Neural crest cell (in vitro differentiated cells): ENCODE results near the gene EOLA1. TPM values are rescaled to one million over a fixed set of nuclear protein-coding genes. Genes with fewer than 3 reads are reported as not detected.
"Not testable (repeated sequence)": the region's sequence is repeated elsewhere in the genome, so short reads cannot be mapped to it uniquely, and the experiment has no call there.

Experiments
- DNase-seq: peaks from one replicate; pipeline ENCODE4 v3.0.0; 2021; ENCODE audit warnings: low read depth, mixed read lengths, low spot score
- H3K27ac Mint-ChIP-seq: one replicate; pipeline ENCODE4 v1.8.0; 2021; ENCODE audit warnings: mild to moderate bottlenecking, mixed read lengths; ENCODE audit not compliant: unreplicated experiment
- H3K27me3 Mint-ChIP-seq: 2 replicates; pipeline ENCODE4 v1.8.0; 2021; ENCODE audit warnings: low read depth, mild to moderate bottlenecking, mixed read lengths
- H3K36me3 Mint-ChIP-seq: 2 replicates; pipeline ENCODE4 v1.8.0; 2021; ENCODE audit warnings: low read depth, mild to moderate bottlenecking, mixed read lengths
- H3K4me1 Mint-ChIP-seq: 2 replicates; pipeline ENCODE4 v1.8.0; 2021; ENCODE audit warnings: mixed read lengths
- H3K4me3 Mint-ChIP-seq: one replicate; pipeline ENCODE4 v1.8.0; 2021; ENCODE audit warnings: mild to moderate bottlenecking, mixed read lengths
- H3K9me3 Mint-ChIP-seq: 2 replicates; pipeline ENCODE4 v1.8.0; 2021; ENCODE audit warnings: mixed read lengths
- CTCF ChIP-seq: fragments of 200-600 bp; sonication (generic); conservative IDR thresholded peaks from 2 replicates; pipeline ENCODE4 v1.5.0; 2021; ENCODE audit warnings: antibody characterized with exemption, mild to moderate bottlenecking
- total RNA-seq: library from RNA; stranded (reverse); gene quantifications from 2 replicates; pipeline ENCODE4 v1.2.1, GENCODE V29; 2021

The EOLA1 gene
- total RNA-seq, 1 donor from 2014 or later, result 14.6 TPM

DNA sequence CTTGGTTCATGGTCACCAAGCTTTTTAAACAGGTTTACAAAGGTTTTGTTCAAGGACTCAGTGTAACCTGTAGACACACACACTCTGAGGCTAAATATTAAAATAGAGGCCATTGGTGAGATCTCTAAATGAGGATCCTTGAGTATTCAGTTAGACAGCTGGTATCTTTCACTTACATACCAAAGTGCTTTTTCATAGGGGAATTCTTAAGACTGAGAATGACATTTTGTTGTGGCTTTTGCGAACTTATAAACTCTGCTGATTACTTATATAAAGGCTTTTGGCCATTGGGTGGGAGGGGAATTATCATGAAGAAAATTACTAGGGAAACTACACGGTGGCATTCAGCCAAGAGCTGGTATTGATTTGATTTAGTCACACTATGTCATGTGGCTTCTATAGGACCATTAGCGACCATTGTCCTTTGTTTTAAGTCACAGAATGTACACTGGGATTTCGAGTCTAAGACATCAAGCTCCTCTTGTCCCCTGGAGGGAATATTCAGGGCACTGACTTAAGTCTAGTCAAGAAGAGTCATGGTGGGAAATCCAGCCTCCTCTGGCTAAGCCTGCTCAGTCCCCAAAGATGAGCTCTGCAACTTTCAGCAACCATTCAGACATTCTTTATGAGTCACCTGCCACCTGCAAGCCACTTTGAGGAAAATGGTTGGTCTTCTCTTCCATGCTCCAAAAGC, 10.6 kb downstream of the EOLA1 start:
- H3K9me3 Mint-ChIP-seq, H3K4me1 Mint-ChIP-seq, H3K27me3 Mint-ChIP-seq, DNase-seq, H3K36me3 Mint-ChIP-seq, H3K4me3 Mint-ChIP-seq, H3K27ac Mint-ChIP-seq: not testable (repeated sequence)

DNA sequence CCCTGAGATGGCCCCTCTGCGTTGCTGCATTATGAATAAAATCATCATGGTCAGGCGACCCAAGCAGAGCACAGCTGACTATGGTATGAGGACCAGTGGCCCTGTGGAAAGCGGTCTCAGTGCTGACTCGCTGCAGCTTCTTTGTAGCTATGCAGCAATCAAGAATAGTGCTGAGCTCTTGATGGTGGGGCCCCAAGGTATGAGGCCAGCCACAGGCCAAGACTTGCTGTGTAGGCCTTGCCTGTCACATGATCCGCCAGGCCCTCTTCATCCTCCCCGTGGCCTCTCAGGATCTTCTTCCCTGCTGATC, 11.1 kb downstream of the EOLA1 start:
- not testable (repeated sequence) for DNase-seq, H3K27me3 Mint-ChIP-seq, H3K36me3 Mint-ChIP-seq, H3K4me1 Mint-ChIP-seq, H3K9me3 Mint-ChIP-seq, H3K4me3 Mint-ChIP-seq, H3K27ac Mint-ChIP-seq

- H3K36me3 Mint-ChIP-seq, H3K27ac Mint-ChIP-seq, H3K9me3 Mint-ChIP-seq: not testable (repeated sequence)
Measured at GRCh38 chrX:149555251-149555650, 14.4 kb downstream of the EOLA1 start.

GRCh38 chrX:149563359-149563758, 22.5 kb downstream of the EOLA1 start:
- Mint-ChIP-seq H3K27me3 (no peaks in the 10 kb centered on the region), H3K27ac (no peak overlapping the region), H3K4me1 (no peaks in the 10 kb centered on the region), H3K36me3 (no peaks in the 10 kb centered on the region), H3K4me3 (no peak overlapping the region), H3K9me3 (no peaks in the 10 kb centered on the region)
- no peak for TF ChIP-seq CTCF
- no peak for DNase-seq

More at GRCh38 chrX:149555251-149555650, 14.4 kb downstream of the EOLA1 start:
- H3K4me1 Mint-ChIP-seq, H3K27me3 Mint-ChIP-seq, DNase-seq, H3K4me3 Mint-ChIP-seq: not testable (repeated sequence)

DNA sequence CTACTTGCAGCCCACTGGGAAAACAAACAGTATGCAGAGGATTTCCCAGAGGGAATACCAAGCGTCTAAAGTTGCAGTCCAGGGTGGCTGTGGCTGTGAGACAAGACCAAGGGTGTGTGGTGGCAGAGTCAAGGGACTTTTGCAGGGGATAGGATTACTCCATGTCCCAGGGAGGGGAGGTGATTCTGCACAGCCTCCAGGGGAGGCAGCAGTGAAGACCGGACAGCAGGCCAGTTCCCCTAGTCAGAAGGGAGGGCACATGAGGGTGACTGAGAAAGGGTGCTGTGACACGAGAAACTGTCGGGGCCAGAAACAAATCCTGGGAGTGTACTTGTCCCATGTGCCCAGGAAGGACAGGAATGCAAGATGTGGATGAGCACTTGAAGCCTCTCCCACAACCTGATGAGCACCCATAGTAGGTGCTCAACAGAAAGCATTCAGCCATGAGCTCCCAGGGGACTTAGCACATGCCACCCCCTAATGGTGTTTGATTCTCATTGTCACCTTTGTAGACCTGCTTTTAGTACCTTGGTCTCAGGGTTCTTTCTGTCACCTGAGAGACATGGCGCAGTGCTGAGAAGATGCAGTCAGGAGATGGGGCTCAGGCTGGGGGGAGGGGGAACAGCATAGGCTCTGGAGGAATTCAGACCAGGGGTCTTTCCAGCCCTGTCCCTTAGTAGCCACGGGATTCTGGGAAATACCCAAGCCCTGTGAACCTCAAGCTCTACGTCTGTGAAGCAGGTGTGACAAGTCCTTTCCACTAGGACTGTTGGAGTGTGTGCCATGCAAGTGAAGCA, 27.0 kb downstream of the EOLA1 start:
- no peak for TF ChIP-seq CTCF
- Mint-ChIP-seq H3K27ac (no peak overlapping the region), H3K36me3 (no peaks in the 10 kb centered on the region)

DNA sequence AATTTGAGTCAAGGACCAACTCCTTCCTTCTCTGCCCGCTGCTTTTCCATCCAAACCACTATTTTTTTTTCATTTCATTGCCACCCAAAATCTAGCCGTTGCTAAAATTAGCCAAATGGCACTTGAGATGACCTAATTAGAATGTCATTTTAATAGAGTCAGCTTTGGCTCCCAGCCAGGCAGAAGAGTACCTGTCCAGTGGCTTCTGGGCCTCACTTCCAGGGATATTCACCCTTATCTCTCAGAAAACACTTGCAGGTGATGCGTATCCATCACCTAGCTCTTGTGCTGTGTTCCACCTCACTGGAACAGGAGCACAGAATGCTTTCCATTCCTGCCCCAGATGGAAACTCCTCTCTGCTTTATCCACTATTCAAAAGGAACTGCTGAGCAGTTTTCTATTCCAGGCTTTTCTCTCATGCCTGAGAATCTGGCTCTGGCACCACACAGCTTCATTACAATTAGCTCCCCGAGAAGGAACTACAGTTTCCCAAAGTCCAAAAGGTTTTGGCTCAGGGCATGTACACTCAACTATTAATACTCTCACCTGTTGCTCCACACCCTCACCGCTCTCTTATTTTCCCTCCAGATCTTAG, 28.0 kb downstream of the EOLA1 start:
- Mint-ChIP-seq H3K9me3 (peaks cover 2% of the 10 kb centered on the region), H3K4me1 (peaks cover 19% of the 10 kb centered on the region), H3K4me3 (no peak overlapping the region), H3K27ac (no peak overlapping the region), H3K27me3 (no peaks in the 10 kb centered on the region), H3K36me3 (no peaks in the 10 kb centered on the region)
- DNase-seq, result no peak
- TF ChIP-seq CTCF, result no peak

More for the DNA sequence above, 27.0 kb downstream of the EOLA1 start:
- Mint-ChIP-seq H3K4me3 (no peak overlapping the region), H3K9me3 (peaks cover 2% of the 10 kb centered on the region), H3K27me3 (no peaks in the 10 kb centered on the region), H3K4me1 (peaks cover 16% of the 10 kb centered on the region)
- DNase-seq, result no peak

- H3K27me3 Mint-ChIP-seq, result no peaks in the 10 kb centered on the region
- no peak overlapping the region for H3K4me3 Mint-ChIP-seq
- no peaks in the 10 kb centered on the region for H3K36me3 Mint-ChIP-seq
- H3K9me3 Mint-ChIP-seq, result peaks cover 2% of the 10 kb centered on the region
- no peak for DNase-seq
- H3K27ac Mint-ChIP-seq, result no peak overlapping the region
- peaks cover 19% of the 10 kb centered on the region for H3K4me1 Mint-ChIP-seq
- no peak for TF ChIP-seq CTCF
Measured at GRCh38 chrX:149569770-149570169, 29.0 kb downstream of the EOLA1 start.
